ENCODE measurements around the gene LRWD1.
"Not testable (repeated sequence)": the region's sequence is repeated elsewhere in the genome, so short reads cannot be mapped to it uniquely, and the experiment has no call there.

The LRWD1 gene

DNA sequence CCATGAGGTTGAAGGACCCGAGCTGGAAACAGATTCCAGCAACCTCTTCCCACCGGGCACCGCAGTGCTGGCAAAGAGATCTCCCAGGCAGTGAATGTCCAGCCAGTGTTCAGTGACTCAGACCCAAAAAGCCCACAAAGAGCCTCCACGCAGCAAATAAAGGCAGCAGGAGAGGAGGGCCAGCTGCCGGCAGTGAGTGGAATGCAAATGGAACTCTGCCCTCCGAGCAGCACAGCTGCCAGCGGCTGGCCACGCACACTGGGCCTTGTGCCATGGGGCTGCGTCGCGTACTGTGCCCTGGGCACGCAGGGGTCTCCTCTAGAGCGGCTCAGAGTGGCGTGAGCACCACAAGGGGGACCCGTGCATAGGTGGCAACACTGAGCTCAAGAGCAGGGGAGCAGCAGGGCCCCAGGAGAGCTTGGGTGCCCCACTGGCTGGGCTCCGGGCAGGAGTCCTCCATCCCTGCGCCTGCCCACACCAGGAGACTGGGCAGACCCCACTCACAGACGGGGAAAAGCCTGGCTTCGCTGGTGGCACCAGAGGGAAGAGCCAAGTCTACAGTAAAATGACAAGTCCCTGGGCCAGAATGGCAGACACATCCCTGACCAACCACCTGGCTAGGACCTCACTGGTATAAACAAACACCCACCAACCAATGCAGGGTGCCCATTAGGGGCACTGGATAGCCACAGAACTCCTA, 10.1 kb downstream of the LRWD1 start:
- H3K27ac ChIP-seq (ENCODE audit: low read depth, low read length); H3K4me3 ChIP-seq (ENCODE audit: low read depth in 1 of 2, low read length in 2 of 2); H3K27me3 ChIP-seq (ENCODE audit: control insufficient read depth in 1 of 2, insufficient read depth in 2 of 2, low read length in 2 of 2); H3K9me3 ChIP-seq (ENCODE audit: control insufficient read depth in 1 of 2, low read length in 2 of 2); H3K4me1 ChIP-seq (ENCODE audit: control insufficient read depth in 1 of 2, insufficient read depth in 2 of 2, low read length in 2 of 2); H3K9ac ChIP-seq (ENCODE audit: low read depth in 1 of 2, low read length in 2 of 2): not testable (repeated sequence)
- peaks cover 0 to 17% of the 10 kb centered on the region in 2 donors for H3K36me3 ChIP-seq (ENCODE audit: control insufficient read depth in 1 of 2, insufficient read depth in 2 of 2, low read length in 2 of 2)

GRCh38 chr7:102478314-102479208, 13.8 kb downstream of the LRWD1 start, which contains the start of gene POLR2J:
POLR2J (minus strand) TSS chr7:102478922; CDS start chr7:102478860, 62 bp downstream.
- not testable (repeated sequence) for H3K27ac ChIP-seq (ENCODE audit: low read depth, low read length); H3K4me3 ChIP-seq (ENCODE audit: low read depth in 1 of 2, low read length in 2 of 2); H3K9me3 ChIP-seq (ENCODE audit: control insufficient read depth in 1 of 2, low read length in 2 of 2); H3K9ac ChIP-seq (ENCODE audit: low read depth in 1 of 2, low read length in 2 of 2); H3K36me3 ChIP-seq (ENCODE audit: control insufficient read depth in 1 of 2, insufficient read depth in 2 of 2, low read length in 2 of 2); H3K4me1 ChIP-seq (ENCODE audit: control insufficient read depth in 1 of 2, insufficient read depth in 2 of 2, low read length in 2 of 2); H3K27me3 ChIP-seq (ENCODE audit: control insufficient read depth in 1 of 2, insufficient read depth in 2 of 2, low read length in 2 of 2)

DNA sequence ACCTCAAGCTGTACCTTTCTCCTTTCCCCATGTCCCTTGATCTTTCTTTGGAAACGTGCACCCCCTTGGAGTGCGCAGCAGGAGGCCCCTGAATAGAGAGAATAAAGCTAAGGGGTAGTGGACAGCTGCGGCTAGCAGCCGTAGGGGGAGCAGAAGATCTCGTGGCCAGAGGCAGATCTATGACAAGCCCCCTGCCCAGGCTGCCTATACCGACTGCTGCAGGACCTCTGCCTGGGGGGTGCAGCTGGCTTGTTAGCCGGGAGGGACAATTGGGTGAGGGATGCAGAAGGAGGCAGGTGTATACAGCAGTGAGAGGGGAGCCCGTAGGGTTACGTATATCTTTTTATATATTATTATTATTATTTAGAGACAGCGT, 14.4 kb downstream of the LRWD1 start:
- not testable (repeated sequence) for H3K4me3 ChIP-seq (ENCODE audit: low read depth in 1 of 2, low read length in 2 of 2); H3K9me3 ChIP-seq (ENCODE audit: control insufficient read depth in 1 of 2, low read length in 2 of 2); H3K4me1 ChIP-seq (ENCODE audit: control insufficient read depth in 1 of 2, insufficient read depth in 2 of 2, low read length in 2 of 2); H3K36me3 ChIP-seq (ENCODE audit: control insufficient read depth in 1 of 2, insufficient read depth in 2 of 2, low read length in 2 of 2); H3K27ac ChIP-seq (ENCODE audit: low read depth, low read length); H3K9ac ChIP-seq (ENCODE audit: low read depth in 1 of 2, low read length in 2 of 2); H3K27me3 ChIP-seq (ENCODE audit: control insufficient read depth in 1 of 2, insufficient read depth in 2 of 2, low read length in 2 of 2)

DNA sequence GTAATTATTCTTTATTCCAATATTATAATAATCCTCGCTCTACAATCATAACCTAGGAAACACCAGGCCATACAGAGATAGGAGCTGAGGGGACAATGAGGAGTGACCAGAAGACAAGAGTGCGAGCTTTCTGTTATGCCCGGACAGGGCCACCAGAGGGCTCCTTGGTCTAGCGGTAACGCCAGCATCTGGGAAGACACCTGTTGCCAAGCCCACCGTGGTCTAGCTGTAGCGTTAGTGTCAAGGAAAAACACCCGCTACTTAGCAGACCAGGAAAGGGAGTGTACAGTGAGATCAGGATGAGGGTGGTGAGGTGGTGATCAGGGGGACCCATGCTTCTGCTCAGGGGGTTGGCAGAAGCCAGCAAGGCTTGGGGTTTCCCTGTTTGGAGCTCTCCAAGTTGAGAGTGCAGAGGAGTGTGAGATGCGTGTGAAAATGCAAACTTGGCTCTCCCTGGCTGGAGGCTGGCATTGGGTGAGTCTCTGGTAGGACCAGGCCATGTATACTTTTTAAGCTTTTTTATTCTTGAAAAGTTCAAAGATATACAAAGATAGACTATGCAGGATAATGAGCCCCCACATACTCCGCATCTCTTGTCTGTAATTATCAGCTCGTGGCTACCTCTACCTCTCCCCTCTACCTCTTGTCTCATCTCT, 15.3 kb downstream of the LRWD1 start:
- H3K27ac ChIP-seq (ENCODE audit: low read depth, low read length); H3K9me3 ChIP-seq (ENCODE audit: control insufficient read depth in 1 of 2, low read length in 2 of 2); H3K9ac ChIP-seq (ENCODE audit: low read depth in 1 of 2, low read length in 2 of 2); H3K4me1 ChIP-seq (ENCODE audit: control insufficient read depth in 1 of 2, insufficient read depth in 2 of 2, low read length in 2 of 2); H3K4me3 ChIP-seq (ENCODE audit: low read depth in 1 of 2, low read length in 2 of 2); H3K27me3 ChIP-seq (ENCODE audit: control insufficient read depth in 1 of 2, insufficient read depth in 2 of 2, low read length in 2 of 2); H3K36me3 ChIP-seq (ENCODE audit: control insufficient read depth in 1 of 2, insufficient read depth in 2 of 2, low read length in 2 of 2): not testable (repeated sequence)

DNA sequence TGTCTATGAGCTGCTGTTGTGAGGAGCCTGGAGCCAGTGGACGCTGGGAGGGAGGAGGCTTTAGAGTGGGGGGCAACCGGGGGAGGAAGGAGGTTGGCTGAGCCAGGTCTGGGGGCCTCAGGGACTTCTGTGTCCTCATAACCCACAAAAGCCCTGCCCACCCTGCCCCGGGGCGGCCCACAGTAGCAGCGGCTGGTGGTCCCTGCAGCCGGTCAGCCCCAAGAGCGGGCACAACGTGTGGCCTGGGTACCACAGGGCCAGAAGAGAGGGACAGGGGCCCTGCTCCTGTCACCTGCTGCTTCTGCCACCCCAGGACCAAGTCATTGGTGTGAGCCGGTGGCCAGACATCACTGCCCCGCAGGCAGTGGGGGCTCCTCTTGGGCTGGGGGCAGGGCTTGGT, 17.2 kb downstream of the LRWD1 start:
- H3K27me3 ChIP-seq (ENCODE audit: control insufficient read depth in 1 of 2, insufficient read depth in 2 of 2, low read length in 2 of 2); H3K9ac ChIP-seq (ENCODE audit: low read depth in 1 of 2, low read length in 2 of 2); H3K27ac ChIP-seq (ENCODE audit: low read depth, low read length); H3K4me3 ChIP-seq (ENCODE audit: low read depth in 1 of 2, low read length in 2 of 2); H3K4me1 ChIP-seq (ENCODE audit: control insufficient read depth in 1 of 2, insufficient read depth in 2 of 2, low read length in 2 of 2); H3K9me3 ChIP-seq (ENCODE audit: control insufficient read depth in 1 of 2, low read length in 2 of 2); H3K36me3 ChIP-seq (ENCODE audit: control insufficient read depth in 1 of 2, insufficient read depth in 2 of 2, low read length in 2 of 2): not testable (repeated sequence)

DNA sequence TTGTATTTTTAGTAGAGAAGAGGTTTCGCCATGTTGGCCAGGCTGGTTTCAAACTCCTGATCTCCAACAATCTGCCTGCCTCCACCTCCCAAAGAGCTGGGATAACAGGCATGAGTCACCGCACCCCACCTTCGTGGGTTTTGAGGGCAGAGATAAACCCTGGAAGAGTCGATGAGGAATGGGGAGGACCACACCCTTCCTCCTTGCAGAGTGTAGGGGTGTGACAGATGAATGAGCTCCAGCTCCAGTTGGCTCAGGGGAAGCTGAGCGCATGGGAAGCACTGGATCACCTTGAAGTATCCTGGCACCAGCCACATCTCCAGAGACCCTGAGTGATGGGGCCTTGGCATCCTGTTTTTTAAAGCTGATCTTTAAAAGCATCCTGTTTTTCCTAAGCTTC, 19.5 kb downstream of the LRWD1 start:
- H3K4me3 ChIP-seq (ENCODE audit: low read depth in 1 of 2, low read length in 2 of 2); H3K27me3 ChIP-seq (ENCODE audit: control insufficient read depth in 1 of 2, insufficient read depth in 2 of 2, low read length in 2 of 2): not testable (repeated sequence)

DNA sequence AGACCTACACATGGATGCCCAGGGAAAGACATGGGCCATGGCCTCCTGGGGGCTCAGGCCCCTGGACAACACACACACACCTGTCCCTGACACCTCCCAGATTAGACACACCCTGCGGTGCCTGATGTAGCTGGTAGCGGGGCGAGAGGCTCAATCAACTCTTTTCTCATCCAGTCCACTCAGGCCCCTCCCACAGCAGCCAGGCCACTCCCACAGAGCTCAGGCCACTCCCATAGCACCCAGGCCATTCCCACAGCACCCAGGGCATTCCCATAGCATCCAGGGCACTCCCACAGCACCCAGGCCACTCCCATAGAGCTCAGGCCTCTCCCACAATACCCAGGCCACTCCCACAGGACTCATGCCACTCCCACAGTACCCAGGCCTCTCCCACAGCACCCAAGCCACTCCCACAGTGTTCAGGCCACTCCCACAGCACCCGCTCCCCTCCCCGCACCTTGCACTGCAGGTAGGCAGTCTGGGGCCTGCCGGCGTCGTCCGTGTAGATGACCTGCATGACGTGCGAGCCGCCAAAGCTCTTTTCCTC, 25.8 kb downstream of the LRWD1 start:
- H3K9me3 ChIP-seq (ENCODE audit: control insufficient read depth in 1 of 2, low read length in 2 of 2); H3K9ac ChIP-seq (ENCODE audit: low read depth in 1 of 2, low read length in 2 of 2); H3K27me3 ChIP-seq (ENCODE audit: control insufficient read depth in 1 of 2, insufficient read depth in 2 of 2, low read length in 2 of 2); H3K4me1 ChIP-seq (ENCODE audit: control insufficient read depth in 1 of 2, insufficient read depth in 2 of 2, low read length in 2 of 2); H3K27ac ChIP-seq (ENCODE audit: low read depth, low read length); H3K4me3 ChIP-seq (ENCODE audit: low read depth in 1 of 2, low read length in 2 of 2); H3K36me3 ChIP-seq (ENCODE audit: control insufficient read depth in 1 of 2, insufficient read depth in 2 of 2, low read length in 2 of 2): not testable (repeated sequence)

More for the DNA sequence above, 19.5 kb downstream of the LRWD1 start:
- not testable (repeated sequence) for H3K9me3 ChIP-seq (ENCODE audit: control insufficient read depth in 1 of 2, low read length in 2 of 2); H3K9ac ChIP-seq (ENCODE audit: low read depth in 1 of 2, low read length in 2 of 2); H3K36me3 ChIP-seq (ENCODE audit: control insufficient read depth in 1 of 2, insufficient read depth in 2 of 2, low read length in 2 of 2); H3K27ac ChIP-seq (ENCODE audit: low read depth, low read length); H3K4me1 ChIP-seq (ENCODE audit: control insufficient read depth in 1 of 2, insufficient read depth in 2 of 2, low read length in 2 of 2)

GRCh38 chr7:102493220-102493935, 28.6 kb downstream of the LRWD1 start:
- not testable (repeated sequence) for H3K9ac ChIP-seq (ENCODE audit: low read depth in 1 of 2, low read length in 2 of 2); H3K27me3 ChIP-seq (ENCODE audit: control insufficient read depth in 1 of 2, insufficient read depth in 2 of 2, low read length in 2 of 2); H3K4me3 ChIP-seq (ENCODE audit: low read depth in 1 of 2, low read length in 2 of 2); H3K9me3 ChIP-seq (ENCODE audit: control insufficient read depth in 1 of 2, low read length in 2 of 2); H3K4me1 ChIP-seq (ENCODE audit: control insufficient read depth in 1 of 2, insufficient read depth in 2 of 2, low read length in 2 of 2); H3K27ac ChIP-seq (ENCODE audit: low read depth, low read length); H3K36me3 ChIP-seq (ENCODE audit: control insufficient read depth in 1 of 2, insufficient read depth in 2 of 2, low read length in 2 of 2)

DNA sequence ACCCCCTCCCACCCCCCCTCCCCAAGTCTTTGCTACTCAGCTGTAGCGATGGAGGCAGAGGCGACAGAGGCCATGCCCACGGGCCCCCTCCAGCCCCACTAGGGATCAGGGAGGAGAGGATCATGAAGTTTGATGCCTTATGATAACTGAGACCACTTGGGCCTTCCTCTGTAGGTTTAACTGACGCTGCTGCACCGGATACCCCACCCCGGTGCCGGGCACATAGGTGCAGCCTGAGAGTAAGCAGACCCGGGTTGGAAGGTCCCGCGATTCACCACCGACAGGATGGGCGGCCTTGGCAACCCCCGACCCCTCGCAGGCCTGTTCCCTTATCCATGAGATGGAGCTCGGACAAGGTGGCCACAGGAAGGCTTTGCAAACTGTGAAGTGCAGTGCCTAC, 29.2 kb downstream of the LRWD1 start:
- not testable (repeated sequence) for H3K36me3 ChIP-seq (ENCODE audit: control insufficient read depth in 1 of 2, insufficient read depth in 2 of 2, low read length in 2 of 2); H3K9ac ChIP-seq (ENCODE audit: low read depth in 1 of 2, low read length in 2 of 2); H3K4me3 ChIP-seq (ENCODE audit: low read depth in 1 of 2, low read length in 2 of 2); H3K9me3 ChIP-seq (ENCODE audit: control insufficient read depth in 1 of 2, low read length in 2 of 2); H3K27me3 ChIP-seq (ENCODE audit: control insufficient read depth in 1 of 2, insufficient read depth in 2 of 2, low read length in 2 of 2); H3K4me1 ChIP-seq (ENCODE audit: control insufficient read depth in 1 of 2, insufficient read depth in 2 of 2, low read length in 2 of 2); H3K27ac ChIP-seq (ENCODE audit: low read depth, low read length)
